GM21515 (cell line): Measurements from ENCODE around the gene C16orf87.

Experiments used
- ATAC-seq: cut with Tn5 transposase; IDR thresholded peaks from one replicate; pipeline ENCODE4 v1.9.1; 2021; ENCODE audit not compliant: unreplicated experiment

The C16orf87 gene

GRCh38 chr16:46762583-46762982 lies 68.4 kb downstream of the C16orf87 start:
- ATAC-seq: no peak

DNA sequence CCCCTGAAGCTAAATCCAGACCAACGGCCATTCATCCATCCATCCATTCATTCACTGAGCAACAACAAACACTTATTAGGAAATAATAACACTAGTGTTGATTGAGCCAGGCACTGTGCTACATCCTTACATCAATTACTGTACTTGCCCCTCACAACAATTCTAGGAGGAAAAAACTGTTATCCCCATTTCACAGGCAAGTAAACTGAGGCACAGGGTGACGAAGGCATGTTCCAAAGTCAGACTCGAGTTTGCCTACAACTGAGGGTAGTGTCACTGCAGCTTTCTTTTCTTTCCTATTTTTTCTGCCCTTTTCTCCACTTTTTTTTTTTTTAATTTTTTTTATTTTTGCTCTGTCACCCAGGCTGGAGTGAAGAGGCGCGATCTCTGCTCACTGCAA lies 71.7 kb downstream of the C16orf87 start:
- ATAC-seq: no peak

DNA sequence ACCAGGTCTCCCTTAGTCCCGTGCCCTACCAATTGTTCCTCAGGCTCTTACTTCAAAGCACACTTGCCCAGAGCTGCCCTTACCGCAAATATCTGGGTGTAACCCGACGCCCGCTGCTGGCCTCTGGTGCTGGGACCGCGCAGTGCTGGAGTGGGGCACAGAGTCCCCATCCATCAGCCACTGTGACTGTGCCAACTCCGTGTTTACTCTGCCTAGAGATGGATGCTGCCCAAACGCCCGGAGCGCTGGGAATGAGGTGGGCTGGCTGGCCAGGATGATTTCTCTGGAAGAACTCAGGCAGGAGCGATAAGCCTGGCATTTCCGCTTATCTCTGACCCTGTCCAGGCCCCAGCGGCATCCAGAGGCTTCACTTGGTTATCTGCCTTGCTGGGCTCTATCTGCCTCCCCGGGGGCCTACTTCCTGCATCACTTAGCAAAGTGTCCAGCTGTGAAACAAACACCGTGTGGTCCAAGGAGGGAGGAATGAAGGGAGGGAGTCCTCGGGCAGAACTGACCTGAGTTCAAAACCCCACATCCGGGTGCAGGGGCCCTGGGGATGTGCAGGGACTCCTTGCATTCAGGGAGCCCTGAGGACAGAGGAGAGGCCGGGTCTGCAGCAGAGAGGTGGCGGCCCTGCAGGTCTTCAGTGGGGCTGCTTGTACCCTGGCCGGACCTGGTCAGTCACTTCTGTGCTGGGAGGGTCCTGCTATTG lies 73.5 kb downstream of the C16orf87 start:
- ATAC-seq: no peak

DNA sequence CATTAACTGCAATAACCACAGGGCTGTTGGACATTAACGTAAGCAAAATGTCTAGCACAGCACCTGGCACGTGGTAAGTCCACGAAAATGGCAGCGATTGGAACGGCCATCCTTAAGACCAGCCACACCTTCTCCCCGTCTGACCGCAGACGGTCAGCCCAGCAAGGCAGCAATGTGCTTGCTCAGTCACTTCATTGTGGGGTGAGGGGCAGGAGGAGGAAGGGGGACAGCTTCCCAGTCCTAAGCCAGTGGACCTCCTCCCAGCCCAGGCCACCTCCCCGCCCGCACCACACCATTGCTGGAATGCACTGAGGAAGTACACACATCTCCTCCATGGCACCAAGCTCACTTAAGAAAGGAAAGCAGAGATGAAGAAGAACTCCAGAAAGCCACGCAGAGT lies 74.2 kb downstream of the C16orf87 start:
- ATAC-seq: no peak

- no peak for ATAC-seq
Observed at GRCh38 chr16:46753015-46753414, 78.0 kb downstream of the C16orf87 start.

DNA sequence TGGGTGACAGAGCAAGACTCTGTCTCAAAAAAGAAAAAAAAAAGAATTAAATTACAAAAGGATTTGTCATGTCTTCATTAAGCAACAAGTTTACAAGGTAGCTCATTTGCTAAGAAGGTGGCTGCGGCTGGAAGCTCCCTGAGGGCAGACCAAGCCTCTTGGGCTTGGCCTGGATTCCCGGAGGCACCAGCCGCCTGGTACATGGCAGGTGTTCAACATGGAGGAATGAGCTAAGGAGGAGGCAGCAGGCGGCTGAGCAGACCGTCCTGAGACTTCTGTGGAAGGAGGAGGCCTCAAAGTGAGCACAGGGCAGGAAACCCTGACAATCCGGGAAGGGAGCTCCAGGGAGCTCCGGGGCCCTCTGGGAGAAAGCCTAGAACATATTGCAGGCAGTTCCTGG lies 79.6 kb downstream of the C16orf87 start:
- ATAC-seq: no peak

GRCh38 chr16:46748775-46749705 lies 81.9 kb downstream of the C16orf87 start:
- no peak for ATAC-seq

- no peak for ATAC-seq
Observed at GRCh38 chr16:46747777-46748651, 83.0 kb downstream of the C16orf87 start, which contains the start of gene MYLK3. TSS of gene MYLK3 (minus strand) at chr16:46748344. CDS start at chr16:46748193, 151 bp downstream.

GRCh38 chr16:46746821-46747776 lies 83.9 kb downstream of the C16orf87 start:
- no peak for ATAC-seq
